Measurements from ENCODE around the gene LETMD1. TPM values are rescaled to one million over a fixed set of nuclear protein-coding genes. Genes with fewer than 3 reads are reported as not detected.

The LETMD1 gene
- total RNA-seq, 1 experiment from 2014 or later = 47.1 TPM

DNA sequence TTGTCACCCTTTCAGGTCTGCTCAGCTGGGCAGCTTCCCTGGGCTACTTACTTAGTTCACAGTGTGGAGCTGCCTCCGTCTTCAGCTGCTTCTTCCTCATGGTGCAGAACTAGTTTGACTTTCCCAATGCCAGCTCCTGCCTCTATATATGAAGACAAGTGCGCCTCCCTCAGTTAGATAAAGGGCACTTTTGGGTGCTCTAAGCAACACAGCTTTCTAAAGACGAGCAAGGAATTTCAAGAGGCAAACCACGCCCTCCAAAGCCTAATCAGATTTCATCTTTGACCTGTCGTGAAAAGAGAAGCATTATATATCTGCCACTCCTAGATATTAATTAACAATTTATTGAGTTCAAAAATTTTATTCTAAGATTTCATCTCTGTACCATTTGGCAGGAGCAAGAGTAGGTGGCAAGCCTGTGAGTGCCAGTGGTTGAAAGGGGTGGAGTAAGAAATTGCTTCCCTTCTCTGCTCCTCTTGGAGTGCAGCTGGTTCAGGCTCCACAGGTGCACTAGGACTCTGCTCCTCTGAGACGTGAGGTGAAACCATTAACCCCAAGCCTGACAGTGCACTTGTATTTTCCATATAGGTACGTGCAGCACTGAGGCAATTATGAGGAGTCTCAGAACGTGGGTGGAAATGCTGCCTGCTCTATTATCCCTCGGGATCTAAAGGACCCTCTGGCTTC lies 19.9 kb upstream of the LETMD1 start:
- no peaks in the 10 kb centered on the region for H3K27me3 ChIP-seq (ENCODE audit: low read length)
- no peaks in the 10 kb centered on the region for H3K36me3 ChIP-seq (ENCODE audit: low read depth, low read length)
- peak overlapping the region; percentile 66 for H2AFZ ChIP-seq (ENCODE audit: low read length)
- H3K4me3 ChIP-seq (ENCODE audit: low read length) = peak overlapping the region; percentile 13; the same call in 1 of the 2 replicates
- BruUV-seq (replicated peaks) = no TSS peak
- H3F3A ChIP-seq (ENCODE audit: low read length, unreplicated experiment) = no peaks in the 10 kb centered on the region
- no peak overlapping the region for H3K27ac ChIP-seq (ENCODE audit: low read length)
- H3K9me3 ChIP-seq (ENCODE audit: low read length) = no peaks in the 10 kb centered on the region
- H3K79me2 ChIP-seq (ENCODE audit: low read length) = peaks cover 26% of the 10 kb centered on the region
- no peak for TF ChIP-seq EZH2phosphoT487 (IDR thresholded peaks at IDR 0.05; ENCODE audit: borderline replicate concordance, low read length)
- TF ChIP-seq, protein P1, sequence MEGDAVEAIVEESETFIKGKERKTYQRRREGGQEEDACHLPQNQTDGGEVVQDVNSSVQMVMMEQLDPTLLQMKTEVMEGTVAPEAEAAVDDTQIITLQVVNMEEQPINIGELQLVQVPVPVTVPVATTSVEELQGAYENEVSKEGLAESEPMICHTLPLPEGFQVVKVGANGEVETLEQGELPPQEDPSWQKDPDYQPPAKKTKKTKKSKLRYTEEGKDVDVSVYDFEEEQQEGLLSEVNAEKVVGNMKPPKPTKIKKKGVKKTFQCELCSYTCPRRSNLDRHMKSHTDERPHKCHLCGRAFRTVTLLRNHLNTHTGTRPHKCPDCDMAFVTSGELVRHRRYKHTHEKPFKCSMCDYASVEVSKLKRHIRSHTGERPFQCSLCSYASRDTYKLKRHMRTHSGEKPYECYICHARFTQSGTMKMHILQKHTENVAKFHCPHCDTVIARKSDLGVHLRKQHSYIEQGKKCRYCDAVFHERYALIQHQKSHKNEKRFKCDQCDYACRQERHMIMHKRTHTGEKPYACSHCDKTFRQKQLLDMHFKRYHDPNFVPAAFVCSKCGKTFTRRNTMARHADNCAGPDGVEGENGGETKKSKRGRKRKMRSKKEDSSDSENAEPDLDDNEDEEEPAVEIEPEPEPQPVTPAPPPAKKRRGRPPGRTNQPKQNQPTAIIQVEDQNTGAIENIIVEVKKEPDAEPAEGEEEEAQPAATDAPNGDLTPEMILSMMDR (conservative IDR thresholded peaks at IDR 0.05; ENCODE audit: low read depth, low read length) = peak; percentile 69
- H3K4me1 ChIP-seq (ENCODE audit: insufficient read depth, low read length) = peaks cover 34% of the 10 kb centered on the region
- intact Hi-C loops (cut with micrococcal nuclease) = loop anchor here (1.0 kb wide), 1 partner anchor 203 kb away; no protein-coding TSS in a partner anchor
- peak overlapping the region; percentile 53 for H3K4me2 ChIP-seq (ENCODE audit: low read length)
- H3K9me2 ChIP-seq (replicated peaks; ENCODE audit: low read length) = no peaks in the 10 kb centered on the region
- no peaks in the 10 kb centered on the region for H4K20me1 ChIP-seq (ENCODE audit: low read length)
- ATAC-seq (peak; percentile 34), DNase-seq (peak; percentile 75)
- CTCF ChIA-PET = interaction anchor here (0.6 to 1.7 kb wide), 7 partner anchors 15 to 263 kb away, joined by 3 to 9 read pairs (median 5); no protein-coding TSS in a partner anchor
- no peak overlapping the region for H3K9ac ChIP-seq (ENCODE audit: low read length)
- POLR2A ChIA-PET (ENCODE audit: unreplicated experiment) = no interaction called here

DNA sequence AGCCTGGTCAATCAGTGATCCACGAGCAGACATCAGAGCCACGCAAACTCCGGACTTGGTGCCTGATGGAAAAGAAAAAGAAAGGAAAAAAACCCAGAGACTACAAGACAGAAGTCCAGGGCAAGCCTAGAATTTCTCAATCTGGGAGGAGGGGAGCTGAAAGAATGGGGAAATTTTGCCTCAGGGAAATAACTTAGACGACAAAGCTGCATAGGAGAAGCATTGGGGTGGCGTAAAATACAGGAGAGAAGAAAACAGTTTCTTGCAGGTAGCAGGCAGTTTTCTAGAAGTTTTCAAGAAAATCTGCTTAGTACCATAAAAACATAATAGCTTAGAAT lies 19.3 kb upstream of the LETMD1 start:
- Histone ChIP-seq H4K20me1 (ENCODE audit: low read length) (no peaks in the 10 kb centered on the region), H3K79me2 (ENCODE audit: low read length) (peaks cover 20% of the 10 kb centered on the region), H3K9me3 (ENCODE audit: low read length) (no peaks in the 10 kb centered on the region), H3K9me2 (replicated peaks; ENCODE audit: low read length) (no peaks in the 10 kb centered on the region), H3K4me1 (ENCODE audit: insufficient read depth, low read length) (peaks cover 30% of the 10 kb centered on the region), H3K27ac (ENCODE audit: low read length) (no peak overlapping the region), H2AFZ (ENCODE audit: low read length) (peak overlapping the region; percentile 66), H3K4me3 (ENCODE audit: low read length) (peak overlapping the region; percentile 13; the same call in 1 of the 2 replicates), H3K36me3 (ENCODE audit: low read depth, low read length) (no peaks in the 10 kb centered on the region), H3F3A (ENCODE audit: low read length, unreplicated experiment) (no peaks in the 10 kb centered on the region), H3K27me3 (ENCODE audit: low read length) (no peaks in the 10 kb centered on the region), H3K9ac (ENCODE audit: low read length) (no peak overlapping the region), H3K4me2 (ENCODE audit: low read length) (peak overlapping the region; percentile 53)
- intact Hi-C loops (cut with micrococcal nuclease) = loop anchor here (1.0 kb wide), 1 partner anchor 203 kb away; no protein-coding TSS in a partner anchor
- ChIA-PET CTCF (interaction anchor here (0.6 to 1.7 kb wide), 5 partner anchors 25 to 264 kb away, joined by 4 to 9 read pairs (median 5); no protein-coding TSS in a partner anchor), POLR2A (ENCODE audit: unreplicated experiment) (no interaction called here)
- no peak for ATAC-seq
- peak; percentile 20 for DNase-seq
- TF ChIP-seq, protein P1 (conservative IDR thresholded peaks at IDR 0.05; ENCODE audit: low read depth, low read length) = no peak
- no peak for TF ChIP-seq EZH2phosphoT487 (IDR thresholded peaks at IDR 0.05; ENCODE audit: borderline replicate concordance, low read length)
- TF ChIP-seq EZH2 (IDR thresholded peaks at IDR 0.05; ENCODE audit: low read length, unreplicated experiment) = no peak
- BruUV-seq (replicated peaks) = no TSS peak

DNA sequence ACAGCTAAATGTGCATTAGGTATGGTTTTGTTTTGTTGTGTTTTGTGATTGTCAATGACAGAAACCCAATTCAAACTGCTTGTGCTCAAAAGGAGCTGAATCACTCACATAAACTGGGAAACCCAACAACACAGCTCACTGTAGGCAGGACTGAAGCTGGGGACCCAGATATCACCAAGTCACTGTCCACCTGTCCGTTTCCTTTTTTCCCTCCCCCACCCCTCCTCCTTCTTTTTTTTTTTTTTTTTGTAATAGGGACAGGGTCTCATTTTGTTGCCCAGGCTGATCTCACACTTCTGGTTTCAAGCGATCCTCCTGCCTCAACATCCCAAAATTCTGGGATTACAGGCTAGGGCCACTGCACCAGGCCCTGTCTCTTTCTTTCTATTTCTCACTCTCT lies 15.1 kb upstream of the LETMD1 start:
- DNase-seq (no peak), ATAC-seq (no peak)
- H3K27ac ChIP-seq (ENCODE audit: low read length) = no peak overlapping the region
- H3K4me3 ChIP-seq (ENCODE audit: low read length) = no peak overlapping the region
- no peaks in the 10 kb centered on the region for H3K36me3 ChIP-seq (ENCODE audit: low read depth, low read length)
- H3K79me2 ChIP-seq (ENCODE audit: low read length) = no peaks in the 10 kb centered on the region
- H3F3A ChIP-seq (ENCODE audit: low read length, unreplicated experiment) = no peaks in the 10 kb centered on the region
- intact Hi-C loops (cut with micrococcal nuclease) = no loop called here
- no peaks in the 10 kb centered on the region for H4K20me1 ChIP-seq (ENCODE audit: low read length)
- no peak overlapping the region for H3K9ac ChIP-seq (ENCODE audit: low read length)
- H3K9me3 ChIP-seq (ENCODE audit: low read length) = no peaks in the 10 kb centered on the region
- H3K9me2 ChIP-seq (replicated peaks; ENCODE audit: low read length) = no peaks in the 10 kb centered on the region
- ChIA-PET POLR2A (ENCODE audit: unreplicated experiment) (interaction anchor here (0.5 to 0.6 kb wide), 2 partner anchors 13 to 51 kb away, joined by 3 read pairs; no protein-coding TSS in a partner anchor), CTCF (no interaction called here)
- peaks cover 10% of the 10 kb centered on the region for H3K4me1 ChIP-seq (ENCODE audit: insufficient read depth, low read length)
- no peak overlapping the region for H3K4me2 ChIP-seq (ENCODE audit: low read length)
- no peak overlapping the region for H2AFZ ChIP-seq (ENCODE audit: low read length)
- BruUV-seq (replicated peaks) = no TSS peak
- TF ChIP-seq EZH2 (IDR thresholded peaks at IDR 0.05; ENCODE audit: low read length, unreplicated experiment) (no peak), EZH2phosphoT487 (IDR thresholded peaks at IDR 0.05; ENCODE audit: borderline replicate concordance, low read length) (no peak)
- TF ChIP-seq, protein P1 (conservative IDR thresholded peaks at IDR 0.05; ENCODE audit: low read depth, low read length) = no peak
- no peaks in the 10 kb centered on the region for H3K27me3 ChIP-seq (ENCODE audit: low read length)

All from PC-3 (cell line).